GM20431 (cell line): Measurements from ENCODE around the gene ZNF239.
"Not testable (repeated sequence)": the region's sequence is repeated elsewhere in the genome, so short reads cannot be mapped to it uniquely, and the experiment has no call there.

ENCODE experiments used
- in situ Hi-C: fragments of 300-500 bp; cut with MseI, MboI; formaldehyde crosslinking; loops from one replicate; pipeline ENCODE4 v1.15.0; 2020; ENCODE audit warnings: low sequenced_read_pairs; ENCODE audit not compliant: unreplicated experiment

Gene ZNF239

DNA sequence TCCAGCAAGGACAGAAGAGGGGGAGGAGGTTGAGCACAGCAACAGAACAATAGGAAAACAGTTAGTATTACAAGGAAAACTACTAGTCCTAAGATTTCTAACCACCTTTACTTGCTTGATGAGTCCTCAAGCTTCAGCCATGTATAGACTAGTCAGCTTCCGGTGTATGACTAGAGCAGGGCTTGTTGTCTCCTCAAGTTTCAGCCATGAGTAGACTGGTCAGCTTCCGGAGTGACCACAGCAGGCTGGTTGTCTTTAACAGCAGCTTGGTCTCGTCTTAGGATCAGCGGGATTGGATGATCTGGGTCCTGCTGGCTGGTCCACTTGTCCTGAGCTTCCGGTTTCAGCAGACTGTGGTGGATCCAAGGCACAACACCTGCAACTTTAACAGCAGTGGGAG is 10.6 kb upstream of the ZNF239 start:
- in situ Hi-C loops, result no loop called here

DNA sequence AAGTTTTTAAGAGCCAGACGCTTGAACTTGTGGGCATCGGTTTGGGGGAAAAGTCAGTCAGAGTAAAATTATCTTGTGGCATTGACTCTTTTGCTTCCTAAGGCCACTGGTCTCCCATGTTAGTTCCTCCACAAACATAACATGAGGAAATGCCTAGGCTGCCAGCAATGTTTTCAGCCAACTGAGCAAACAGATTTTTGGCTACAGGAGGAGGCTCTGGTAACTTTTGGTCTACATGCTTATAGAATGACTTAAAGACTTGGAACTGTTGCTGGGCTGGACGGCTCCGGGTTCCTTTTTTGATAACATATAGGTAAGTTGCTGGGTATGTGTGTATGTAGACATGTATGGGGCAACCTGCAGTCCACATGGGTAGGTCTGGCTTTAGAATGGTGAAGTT is 9.6 kb upstream of the ZNF239 start:
- in situ Hi-C loops, result no loop called here

DNA sequence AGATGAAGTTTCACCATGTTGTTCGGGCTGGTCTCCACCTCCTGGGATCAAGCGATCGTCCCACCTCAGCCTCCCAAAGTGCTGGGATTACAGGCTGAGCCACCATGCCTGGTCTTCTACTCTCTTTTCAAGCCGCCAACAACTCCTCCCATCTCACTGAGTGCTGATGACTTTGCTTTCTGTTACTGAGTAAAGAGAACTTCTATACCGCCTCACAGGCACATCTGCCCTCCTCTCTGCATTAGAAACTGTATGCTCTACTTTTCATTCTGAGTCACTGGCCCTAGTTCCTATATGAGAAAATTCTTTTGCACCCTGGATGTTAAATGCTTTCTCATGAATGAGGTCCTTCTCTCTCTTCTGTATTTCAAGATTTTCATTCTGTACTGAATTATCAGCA is 2.2 kb upstream of the ZNF239 start:
- in situ Hi-C loops, result no loop called here

DNA sequence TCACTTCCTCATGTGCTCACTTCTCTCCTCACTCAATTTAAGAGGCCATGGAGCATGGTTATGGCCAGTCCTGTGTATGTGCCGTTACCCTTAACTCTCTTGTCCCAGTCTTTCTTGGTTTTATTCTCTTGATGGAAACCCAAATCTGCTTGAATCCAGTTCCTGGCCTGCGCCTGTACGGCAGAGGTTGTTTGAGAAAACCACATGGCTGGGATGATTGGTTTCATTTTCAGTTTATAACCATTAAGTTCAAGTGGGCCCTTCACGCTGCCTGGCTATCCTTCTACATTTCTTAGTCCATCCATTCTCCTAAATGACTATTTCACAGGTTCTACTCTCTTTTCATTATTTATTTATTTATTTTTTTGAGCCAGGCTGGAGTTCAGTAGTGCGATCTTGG is 1.6 kb upstream of the ZNF239 start:
- in situ Hi-C loops, result no loop called here

DNA sequence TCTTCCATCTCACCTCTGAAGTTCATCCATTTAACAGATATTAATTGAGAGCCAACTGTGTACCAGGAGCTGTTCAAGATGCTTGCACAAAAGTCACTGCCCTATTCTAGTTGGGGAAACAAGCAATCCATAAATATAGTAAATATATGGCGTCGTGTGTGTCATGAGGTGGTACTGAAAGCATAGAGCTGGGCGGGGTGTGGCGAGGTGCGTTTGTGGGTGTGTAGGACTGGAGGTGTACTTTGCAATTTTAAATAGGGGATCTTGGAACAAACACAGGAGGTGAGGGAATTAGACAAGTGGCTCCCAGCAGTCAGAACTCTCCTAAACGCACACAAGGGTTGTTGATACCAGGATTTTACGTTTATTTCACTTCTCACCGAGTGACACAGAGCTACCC is 490 bp upstream of the ZNF239 start:
- in situ Hi-C loops, result no loop called here

DNA sequence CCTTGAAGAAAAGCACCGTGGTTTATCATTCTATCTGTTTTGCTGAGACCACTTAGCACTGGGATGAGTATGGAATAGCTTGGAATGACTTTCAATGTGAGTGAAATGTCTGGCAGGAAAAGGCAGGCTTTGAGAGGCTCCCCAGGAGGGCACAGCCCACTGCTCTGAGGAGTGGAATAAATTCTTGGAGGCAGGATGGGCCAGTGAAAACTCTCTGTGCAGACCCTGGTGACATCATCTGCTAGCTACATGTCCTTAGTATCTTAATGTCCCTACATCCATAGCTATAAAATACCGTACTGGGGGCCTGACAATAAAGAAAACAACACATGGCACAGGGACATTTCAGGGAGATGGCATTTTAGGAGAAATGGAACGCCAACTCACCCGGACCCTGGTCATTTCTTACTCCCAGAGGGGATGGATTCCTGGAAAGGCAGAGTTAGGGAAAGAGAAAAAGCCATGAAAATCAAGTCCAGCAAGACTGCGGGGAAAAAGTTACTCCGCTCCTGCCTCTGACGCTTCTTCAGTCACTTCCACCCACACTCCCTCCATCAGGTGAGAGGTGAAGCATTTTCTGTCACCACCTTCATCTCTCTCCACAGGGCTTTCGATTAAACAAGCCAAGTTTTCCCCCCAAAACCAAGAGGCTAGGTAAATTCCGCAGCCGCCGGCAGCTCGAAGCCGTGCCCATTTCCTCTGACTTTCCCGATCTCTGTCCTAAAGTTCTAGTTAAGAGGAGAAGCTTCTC is 991 bp downstream of the ZNF239 start:
- in situ Hi-C loops, result no loop called here

DNA sequence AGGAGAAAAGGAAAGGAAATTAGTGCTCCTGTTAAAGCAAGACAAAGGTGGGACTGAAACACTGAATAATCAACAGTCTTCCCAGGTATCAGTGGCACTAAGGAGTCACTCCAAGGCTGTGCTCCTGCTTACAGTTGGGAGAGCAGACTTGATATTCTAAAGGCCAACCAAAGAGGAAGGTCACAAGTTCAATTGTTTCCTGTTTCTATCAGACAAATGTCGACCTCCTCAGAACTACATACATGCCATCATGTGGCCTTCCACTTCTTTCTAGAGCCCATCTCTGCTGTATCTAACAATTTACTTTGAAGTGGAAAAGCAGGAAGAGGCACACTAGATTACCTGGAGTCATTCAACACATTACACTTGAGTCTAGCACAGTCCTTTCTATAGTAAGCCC is 3.4 kb downstream of the ZNF239 start:
- in situ Hi-C loops, result no loop called here

DNA sequence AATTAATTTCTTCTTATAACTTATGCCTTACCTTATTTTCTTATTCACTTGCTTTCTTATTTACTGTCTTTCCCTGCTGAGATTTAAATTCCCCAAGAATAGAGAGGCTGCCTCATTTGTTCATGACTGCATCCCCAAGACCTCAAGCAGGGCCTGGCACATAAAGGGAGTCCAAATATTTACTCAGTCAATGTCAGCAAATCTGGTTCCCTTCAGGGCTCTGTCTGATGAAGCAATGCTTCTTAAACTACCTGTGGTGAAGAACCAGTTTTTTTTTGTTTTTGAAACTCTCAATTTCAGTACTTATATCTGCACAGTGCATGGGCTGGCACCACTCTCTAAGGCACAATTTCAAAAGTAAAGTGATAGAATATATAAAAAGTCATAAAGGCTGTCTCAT is 4.7 kb downstream of the ZNF239 start:
- in situ Hi-C loops, result no loop called here

DNA sequence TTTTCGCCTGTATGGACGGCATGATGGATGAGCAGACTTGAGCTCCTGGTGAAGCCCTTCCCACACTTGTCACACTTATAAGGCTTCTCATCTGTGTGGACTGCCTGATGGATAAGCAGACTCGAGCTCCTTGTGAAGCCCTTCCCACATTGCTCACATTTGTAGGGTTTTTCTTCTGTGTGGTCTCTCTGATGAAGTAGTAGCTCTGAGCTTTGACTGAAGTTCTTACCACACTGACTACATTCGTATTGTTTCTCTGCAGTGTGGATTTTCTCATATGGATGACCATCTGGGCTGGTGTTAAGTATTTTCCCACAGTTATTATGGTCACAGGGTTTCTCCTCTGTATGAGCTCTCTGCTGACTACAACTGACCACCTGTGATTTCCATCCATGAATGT is 17.2 kb downstream of the ZNF239 start:
- in situ Hi-C loops, result no loop called here

DNA sequence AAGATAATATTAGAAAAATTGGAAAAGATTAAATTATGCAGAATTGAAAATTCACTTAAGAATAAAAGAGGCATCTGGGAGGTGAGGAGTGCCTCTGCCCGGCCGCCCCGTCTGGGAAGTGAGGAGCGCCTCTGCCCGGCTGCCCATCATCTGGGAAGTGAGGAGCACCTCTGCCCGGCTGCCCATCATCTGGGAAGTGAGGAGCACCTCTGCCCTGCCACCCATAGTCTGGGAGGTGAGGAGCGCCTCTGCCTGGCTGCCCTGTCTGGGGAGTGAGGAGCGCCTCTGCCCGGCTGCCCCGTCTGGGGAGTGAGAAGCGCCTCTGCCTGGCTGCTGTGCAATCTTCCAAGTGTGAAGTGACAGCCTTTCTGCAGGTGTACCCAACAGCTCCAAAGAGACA is 30.7 kb downstream of the ZNF239 start:
- in situ Hi-C loops, result not testable (repeated sequence)

DNA sequence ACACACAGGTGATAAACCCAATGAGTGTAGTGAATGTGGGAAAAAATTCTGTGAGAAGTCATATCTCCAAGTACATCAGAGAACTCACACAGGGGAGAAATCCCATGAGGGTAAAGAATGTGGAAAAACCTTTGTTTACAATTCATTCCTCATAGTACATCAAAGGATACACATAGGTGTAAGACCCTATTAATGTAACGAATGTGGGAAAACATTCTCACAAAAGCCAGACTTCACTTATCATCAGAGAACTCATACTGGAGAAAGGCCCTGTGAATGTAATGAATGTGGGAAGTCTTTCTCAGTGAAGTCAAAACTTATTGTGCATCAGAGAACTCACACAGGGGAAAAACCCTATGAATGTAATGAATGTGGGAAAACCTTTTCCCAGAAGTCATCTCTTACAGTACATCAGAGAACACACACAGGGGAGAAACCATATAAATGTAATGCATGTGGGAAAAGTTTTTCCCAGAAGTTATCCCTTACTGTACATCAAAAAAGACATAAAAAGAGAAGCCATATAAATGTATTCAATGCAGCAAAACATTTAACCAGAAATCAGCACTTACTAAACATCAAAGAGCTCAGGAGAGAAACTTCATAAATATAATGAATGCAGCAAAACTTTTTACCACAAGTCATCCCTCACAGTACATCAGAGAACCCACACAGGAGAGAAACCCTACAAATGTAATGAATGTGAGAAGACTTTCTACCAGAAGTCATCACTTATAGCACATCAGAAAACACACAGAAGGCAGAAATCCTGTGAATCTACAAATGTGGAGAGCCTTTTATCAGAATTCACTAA is 49.8 kb downstream of the ZNF239 start:
- in situ Hi-C loops, result no loop called here
